ENCODE measurements around the gene RNF144B.
"Not testable (repeated sequence)": the region's sequence is repeated elsewhere in the genome, so short reads cannot be mapped to it uniquely, and the experiment has no call there.

The RNF144B gene
- 1.8 to 6.2 reads per million in 2 experiments for total RNA-seq

GRCh38 chr6:18387061-18387721 lies at the start of gene RNF144B:
TSS of gene RNF144B (plus strand) at chr6:18387350. CDS start at chr6:18399535, 12,185 bp downstream.
- peak; percentile 37 for DNase-seq (ENCODE audit: low read depth)

DNA sequence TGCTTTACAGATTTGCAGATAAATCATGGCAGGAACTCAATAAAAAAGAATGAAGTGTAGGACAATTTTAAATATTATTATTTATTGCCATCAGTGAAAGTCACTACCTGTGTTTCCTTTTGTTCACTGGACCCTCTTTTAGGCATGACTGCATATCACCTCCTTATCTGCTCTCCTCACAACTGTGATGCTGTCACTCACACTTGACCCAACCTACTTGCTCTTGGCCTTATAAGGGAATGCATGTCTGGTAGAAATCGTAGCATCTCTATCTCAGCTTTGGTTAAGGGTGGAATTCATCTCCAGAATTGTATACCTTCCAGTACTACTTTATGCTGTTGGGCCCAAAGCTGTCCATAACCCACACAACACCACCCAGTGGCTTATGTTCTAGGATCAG lies 47.6 kb upstream of the RNF144B start:
- no peak for DNase-seq (ENCODE audit: low read depth)

GRCh38 chr6:18340781-18341551 lies 46.2 kb upstream of the RNF144B start:
- DNase-seq (ENCODE audit: low read depth) = no peak

- no peak for DNase-seq (ENCODE audit: low read depth)
Measured at GRCh38 chr6:18342223-18342622, 44.9 kb upstream of the RNF144B start.

DNA sequence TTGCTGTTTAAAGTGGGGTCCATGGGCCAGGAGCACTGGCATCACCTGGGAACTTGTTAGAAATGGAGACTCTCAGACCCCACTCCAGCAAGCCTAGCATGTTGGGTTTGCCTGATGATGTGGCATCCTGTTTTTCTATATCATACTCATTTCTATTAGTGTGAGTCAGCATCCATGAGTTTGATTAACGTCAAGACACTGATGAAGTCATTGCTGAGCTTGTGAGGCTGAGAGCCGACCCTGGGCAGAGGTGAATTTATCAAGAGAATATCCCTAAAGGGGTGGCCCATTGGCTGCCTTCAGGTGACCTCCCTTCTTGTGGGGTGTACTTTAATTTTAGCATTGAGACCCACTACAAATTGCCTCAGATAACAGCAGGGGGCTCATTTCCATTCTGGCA lies 43.4 kb upstream of the RNF144B start:
- no peak for DNase-seq (ENCODE audit: low read depth)

GRCh38 chr6:18347021-18347577 lies 40.1 kb upstream of the RNF144B start:
- DNase-seq (ENCODE audit: low read depth) = no peak

DNA sequence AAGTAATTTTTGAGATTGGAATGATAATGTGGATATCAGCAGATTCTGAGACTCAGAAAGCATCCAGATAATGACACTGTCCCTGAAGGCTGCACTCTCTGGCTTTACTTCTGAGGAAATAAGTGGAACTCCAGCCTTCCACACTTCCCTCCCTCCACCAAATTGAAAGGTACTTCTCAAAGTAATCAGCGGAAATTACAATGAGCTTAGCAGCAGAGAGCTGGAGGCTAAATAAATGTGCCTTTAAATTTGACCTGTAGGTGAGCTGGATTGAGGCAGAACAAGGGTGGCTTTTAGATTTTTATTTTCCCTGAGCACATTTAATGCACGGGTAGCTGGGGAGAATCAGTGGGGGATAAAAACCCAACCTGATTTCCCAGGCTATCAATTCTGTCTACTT lies 39.3 kb upstream of the RNF144B start:
- DNase-seq (ENCODE audit: low read depth) = no peak

DNA sequence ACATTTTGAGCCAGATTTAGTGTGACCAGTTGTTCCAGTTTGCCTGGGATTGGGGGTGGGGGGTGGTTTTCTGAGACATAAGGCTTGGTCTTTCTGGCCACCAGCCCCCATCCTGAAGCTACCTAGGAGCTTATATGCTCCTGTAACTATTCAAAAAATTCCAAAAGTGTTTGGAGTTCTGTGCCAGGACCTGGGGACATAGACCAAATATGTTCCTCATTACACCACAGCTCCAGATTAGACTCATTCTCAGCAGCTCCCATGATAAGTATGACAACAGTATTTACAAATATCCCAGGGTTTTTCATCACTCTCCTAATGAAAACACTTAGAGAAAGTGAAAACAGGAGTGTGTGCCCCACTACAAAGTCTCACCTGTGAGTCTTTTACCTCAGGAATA lies 37.8 kb upstream of the RNF144B start:
- no peak for DNase-seq (ENCODE audit: low read depth)

DNA sequence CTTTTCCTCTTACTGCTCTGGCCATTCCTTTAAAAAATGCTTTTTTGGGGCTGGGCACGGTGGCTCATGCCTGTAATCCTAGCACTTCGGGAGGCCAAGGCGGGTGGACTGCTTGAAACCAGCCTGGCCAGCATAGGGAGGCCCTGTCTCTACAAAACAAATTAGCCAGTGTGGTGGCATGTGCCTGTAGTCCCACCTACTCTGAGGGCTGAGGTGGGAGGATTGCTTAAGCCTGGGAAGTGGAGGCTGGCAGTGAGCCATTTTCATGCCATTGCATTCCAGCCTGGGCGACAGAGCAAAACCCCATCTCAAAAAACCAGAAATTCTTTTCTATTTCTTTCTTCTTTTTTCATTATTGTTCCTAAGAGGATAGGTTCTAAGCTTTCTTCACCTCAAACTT lies 36.9 kb upstream of the RNF144B start:
- no peak for DNase-seq (ENCODE audit: low read depth)

DNA sequence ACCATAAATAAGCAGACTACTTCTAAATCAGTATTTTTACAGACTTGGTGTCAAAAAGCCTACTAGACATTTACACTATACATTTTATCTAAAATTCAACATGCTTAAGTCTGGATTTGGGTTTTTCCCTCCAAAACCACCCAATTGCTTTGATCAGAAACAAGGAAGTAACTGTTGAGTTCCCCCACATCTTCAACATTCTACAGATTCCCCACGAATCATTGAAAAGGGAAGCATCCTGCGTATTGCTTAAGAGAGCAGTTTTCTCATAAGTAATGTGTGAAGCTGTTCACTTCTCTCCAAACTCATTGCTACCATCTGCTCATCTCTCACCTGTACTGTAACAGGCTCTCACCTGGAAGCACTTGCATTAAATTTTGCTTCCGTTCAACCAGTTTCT lies 36.4 kb upstream of the RNF144B start:
- no peak for DNase-seq (ENCODE audit: low read depth)

DNA sequence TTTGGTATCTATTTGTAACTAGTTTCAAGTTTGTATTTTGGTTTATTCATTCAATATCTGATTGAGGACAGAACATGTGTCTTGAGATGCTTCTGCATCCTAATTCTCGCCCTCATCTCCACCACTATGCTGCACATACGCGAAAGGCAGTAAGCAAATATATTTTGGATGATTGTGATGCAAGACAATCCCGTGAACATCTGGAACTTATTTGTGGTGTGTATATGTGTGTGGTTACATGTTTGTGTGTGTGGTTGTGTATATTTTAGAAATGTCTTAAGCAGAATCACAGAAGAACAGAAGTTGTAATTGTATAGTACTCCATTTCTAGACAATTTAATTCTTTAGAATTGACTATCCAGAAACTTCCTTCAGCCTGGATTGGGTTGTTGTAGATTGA lies 35.1 kb upstream of the RNF144B start:
- no peak for DNase-seq (ENCODE audit: low read depth)

DNA sequence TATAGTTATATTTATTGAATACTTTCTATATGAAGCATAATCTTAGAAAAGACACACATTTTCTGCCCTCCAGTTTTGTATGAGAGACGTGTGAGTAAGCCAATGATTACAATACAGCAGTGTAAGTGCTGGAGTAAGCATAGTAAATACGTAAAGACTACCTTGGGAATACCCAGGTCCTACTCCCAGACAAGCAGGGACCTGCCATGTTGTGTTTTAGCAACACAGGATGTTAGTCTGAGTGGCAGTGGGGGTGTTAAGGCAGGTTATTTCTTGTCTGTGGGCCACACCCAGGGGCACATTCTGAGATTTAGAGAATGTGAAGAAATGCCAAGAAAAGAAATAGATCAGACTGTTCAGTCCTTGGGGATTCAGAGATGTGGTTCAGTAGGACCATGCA lies 34.3 kb upstream of the RNF144B start:
- no peak for DNase-seq (ENCODE audit: low read depth)

GRCh38 chr6:18353251-18353650 lies 33.9 kb upstream of the RNF144B start:
- no peak for DNase-seq (ENCODE audit: low read depth)

DNA sequence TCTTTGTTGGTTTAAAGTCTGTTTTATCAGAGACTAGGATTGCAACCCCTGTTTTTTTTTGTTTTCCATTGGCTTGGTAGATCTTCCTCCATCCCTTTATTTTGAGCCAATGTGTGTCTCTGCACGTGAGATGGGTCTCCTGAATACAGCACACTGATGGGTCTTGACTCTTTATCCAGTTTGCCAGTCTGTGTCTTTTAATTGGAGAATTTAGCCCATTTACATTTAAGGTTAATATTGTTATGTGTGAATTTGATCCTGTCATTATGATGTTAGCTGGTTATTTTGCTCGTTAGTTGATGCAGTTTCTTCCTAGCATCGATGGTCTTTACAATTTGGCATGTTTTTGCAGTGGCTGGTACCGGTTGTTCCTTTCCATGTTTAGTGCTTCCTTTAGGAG lies 29.6 kb upstream of the RNF144B start:
- DNase-seq (ENCODE audit: low read depth) = not testable (repeated sequence)

DNA sequence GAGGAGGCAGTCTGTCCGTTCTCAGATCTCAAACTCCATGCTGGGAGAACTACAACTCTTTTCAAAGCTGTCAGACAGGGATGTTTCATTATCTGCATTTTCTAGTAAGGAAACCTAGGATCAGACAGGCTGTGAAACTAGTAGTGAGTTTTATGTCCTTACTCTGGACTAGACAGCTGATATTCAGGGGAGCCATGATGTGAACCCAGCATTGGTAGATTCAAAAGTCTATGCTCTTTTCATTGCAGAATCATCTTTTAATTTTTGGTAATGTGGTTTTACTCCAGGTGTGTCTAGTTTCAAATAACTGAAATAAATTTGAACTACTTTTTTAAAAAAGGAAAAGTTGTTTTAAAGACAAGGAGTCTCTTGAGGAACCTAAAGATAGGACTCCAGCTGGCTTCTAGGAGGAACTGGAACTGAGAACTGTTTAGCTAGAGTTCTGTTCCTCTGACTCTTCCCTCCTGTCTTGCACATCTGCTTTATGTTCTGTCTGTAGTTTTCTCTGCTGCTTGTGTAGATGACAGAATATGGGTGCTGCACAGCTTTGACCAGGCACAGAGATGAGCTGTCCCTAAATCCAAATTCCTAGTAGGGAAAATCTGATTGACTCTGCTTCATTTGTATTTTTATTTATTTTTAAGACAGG lies 27.8 kb upstream of the RNF144B start:
- no peak for DNase-seq (ENCODE audit: low read depth)

DNA sequence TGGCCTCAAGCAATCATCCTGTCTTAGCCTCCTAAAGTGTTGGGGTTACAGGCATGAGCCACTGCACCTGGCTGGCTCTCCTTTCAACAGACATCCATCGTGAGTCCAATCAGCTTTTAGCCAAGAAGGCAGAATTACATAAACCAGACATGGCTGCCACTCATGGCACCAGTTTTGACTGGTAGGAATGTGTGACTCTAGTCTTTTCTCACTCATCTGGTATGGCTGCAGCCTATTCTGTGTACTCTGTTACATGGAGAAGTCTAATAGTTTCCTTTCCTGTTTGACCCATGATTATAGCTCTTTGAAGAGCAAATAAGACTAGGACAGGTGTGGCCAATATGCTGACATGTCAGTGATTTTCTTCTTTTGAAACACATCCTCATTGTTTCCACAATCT lies 27.0 kb upstream of the RNF144B start:
- DNase-seq (ENCODE audit: low read depth) = no peak

- DNase-seq (ENCODE audit: low read depth) = no peak
Measured at GRCh38 chr6:18362058-18362561, 25.0 kb upstream of the RNF144B start.

GRCh38 chr6:18363746-18364145 lies 23.4 kb upstream of the RNF144B start:
- DNase-seq (ENCODE audit: low read depth) = no peak

DNA sequence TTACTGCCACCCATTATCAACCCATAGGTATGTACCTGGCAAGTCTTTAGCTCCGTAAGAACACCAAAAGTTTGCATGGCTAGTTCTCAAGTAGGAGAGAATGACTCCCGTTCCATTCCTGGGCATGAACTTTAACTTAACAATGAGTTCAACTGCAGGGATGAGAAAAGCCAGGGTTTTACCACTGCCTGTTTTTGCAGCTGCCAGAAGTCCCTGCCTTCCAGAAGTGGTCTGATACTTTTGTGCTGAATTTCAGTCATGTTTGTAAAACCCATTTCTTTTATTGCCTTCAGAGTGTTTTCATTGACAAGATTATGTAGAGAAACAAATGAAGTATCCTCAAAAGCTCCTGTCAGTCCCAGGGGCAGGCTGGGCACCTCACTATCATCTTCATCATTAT lies 22.6 kb upstream of the RNF144B start:
- DNase-seq (ENCODE audit: low read depth) = not testable (repeated sequence)

DNA sequence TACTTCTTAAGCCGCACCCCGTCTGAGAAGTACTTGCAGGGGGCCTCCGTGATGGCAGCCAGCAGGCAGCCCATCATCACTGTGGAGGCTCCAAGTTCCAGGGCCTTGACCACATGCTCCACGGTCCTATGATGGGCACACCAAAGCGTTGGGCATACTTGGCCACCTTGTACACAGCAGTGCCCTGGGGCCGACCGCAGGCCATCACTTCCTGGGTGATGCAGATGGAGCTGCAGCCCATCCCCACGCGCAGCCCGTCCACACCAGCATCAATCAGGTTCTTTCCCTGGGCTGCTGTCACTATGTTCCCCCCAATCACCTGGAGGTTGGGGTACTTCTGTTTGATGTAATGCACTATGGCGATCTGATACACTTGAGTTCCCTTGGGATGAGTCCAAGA lies 19.8 kb upstream of the RNF144B start:
- no peak for DNase-seq (ENCODE audit: low read depth)

DNA sequence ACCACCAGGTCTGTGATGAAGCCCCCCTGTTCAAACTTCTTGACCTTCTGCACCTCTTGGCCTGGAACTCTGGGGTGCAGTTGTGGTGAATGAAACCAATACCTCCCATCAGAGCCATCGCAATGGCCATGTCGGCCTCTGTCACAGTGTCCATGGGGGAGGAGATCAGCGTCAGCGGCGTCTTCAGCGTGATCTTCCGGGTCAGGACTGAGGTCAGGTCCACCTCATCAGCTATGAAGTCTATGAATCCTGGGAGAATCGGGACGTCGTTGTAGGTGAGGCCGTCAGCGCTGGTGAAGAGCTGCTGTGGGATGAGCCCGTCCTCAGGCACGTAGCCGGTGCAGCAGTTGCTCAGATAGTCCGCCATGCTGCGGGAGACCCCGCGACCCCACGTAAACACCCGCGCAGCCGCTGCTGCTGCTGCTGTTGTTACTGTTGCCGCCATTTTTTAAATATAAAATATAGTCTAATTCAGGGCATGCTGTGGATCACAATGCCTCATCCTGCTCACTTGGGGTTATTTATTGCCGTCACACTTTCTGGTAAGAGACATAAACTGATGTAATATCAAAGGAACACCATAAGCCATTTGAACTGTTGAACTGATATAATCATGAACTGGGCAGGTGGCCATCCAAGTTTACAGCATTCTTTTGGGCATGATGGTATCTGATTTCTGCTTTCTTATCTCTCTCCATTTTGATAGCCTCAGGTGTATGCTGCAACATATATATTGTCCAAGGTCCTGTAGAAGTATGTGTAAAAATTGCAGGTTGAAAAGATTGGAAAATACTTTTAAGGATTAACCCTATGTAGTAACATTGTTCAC lies 18.7 kb upstream of the RNF144B start:
- no peak for DNase-seq (ENCODE audit: low read depth)

DNA sequence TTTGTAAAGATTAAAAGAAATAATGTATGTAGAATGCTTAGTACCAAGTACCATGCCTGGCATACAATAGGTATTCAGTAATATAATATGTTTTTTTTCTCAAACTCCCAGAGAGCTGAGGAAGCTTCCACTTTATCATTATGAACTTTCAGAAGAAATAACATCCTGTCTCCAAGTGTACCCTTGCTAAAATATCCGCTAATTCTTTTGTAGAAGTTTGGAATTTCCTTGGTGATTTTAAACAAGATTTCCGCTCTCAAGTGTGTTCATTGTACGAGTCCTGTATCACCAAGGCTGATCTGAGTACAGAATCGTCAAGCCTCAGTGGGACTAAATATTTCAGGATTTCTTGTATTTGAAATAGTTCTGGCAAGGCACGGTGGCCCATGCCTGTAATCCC lies 16.1 kb upstream of the RNF144B start:
- no peak for DNase-seq (ENCODE audit: low read depth)
